A549 (cell line): ENCODE results near the gene ACSS3.

Source experiments
- HOXB5 ChIP-seq: fragments of 250-450 bp; sonication (Bioruptor Pico); IDR thresholded peaks from 2 replicates; pipeline ENCODE4 v1.5.0; 2020; ENCODE audit warnings: mild to moderate bottlenecking, moderate library complexity
- TP53 ChIP-seq: fragments of 250-450 bp; sonication (Bioruptor Pico); IDR thresholded peaks from 2 replicates; pipeline ENCODE4 v1.5.0; 2021; ENCODE audit warnings: mild to moderate bottlenecking, moderate library complexity

DNA sequence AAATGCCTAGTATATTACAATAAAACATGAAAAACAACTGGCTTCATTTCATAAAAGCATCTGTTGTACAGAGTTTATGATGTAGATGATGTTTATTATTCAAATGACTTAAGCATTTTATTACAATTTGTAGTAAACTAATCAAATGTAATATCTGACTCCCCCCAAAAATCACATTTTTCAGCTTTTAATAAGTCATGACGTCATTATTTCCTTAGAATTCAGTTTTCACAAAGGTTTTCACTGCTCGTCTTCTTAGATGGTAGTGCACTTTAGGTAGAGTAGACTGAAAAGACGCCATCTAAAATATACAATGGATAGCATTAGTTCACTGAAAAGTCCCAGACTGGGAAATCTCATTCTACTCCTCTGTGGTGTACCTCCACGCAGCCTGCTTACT is 181.5 kb downstream of the ACSS3 start:
- TF ChIP-seq TP53 (no peak), HOXB5 (CRISPR knock-in tag) (no peak)
